D721Med (cell line): Measurements from ENCODE around the gene CANT1.

Experiments
- DNase-seq: peaks from one replicate; pipeline ENCODE4 v3.0.0; 2011; ENCODE audit warnings: low spot score; ENCODE audit not compliant: insufficient read length
- FAIRE-seq: peaks from 2 replicates; lab custom pipeline; 2011; peaks lifted over from hg19 to GRCh38; lab: Jason Lieb, UNC
- CTCF ChIP-seq: IDR thresholded peaks from 2 replicates; pipeline ENCODE4 v1.5.1; 2012; ENCODE audit warnings: mild to moderate bottlenecking, control low read depth; ENCODE audit not compliant: insufficient read depth; ENCODE audit errors: missing control alignments

CANT1 gene

GRCh38 chr17:78957128-78957527 is 52.4 kb downstream of the CANT1 start:
- FAIRE-seq (no peak), DNase-seq (no peak)
- no peak for TF ChIP-seq CTCF

- TF ChIP-seq CTCF, result no peak
- DNase-seq (no peak), FAIRE-seq (no peak)
These were observed 53.3 kb downstream of the CANT1 start for GRCh38 chr17:78956254-78956653.

GRCh38 chr17:78954684-78955083 is 54.9 kb downstream of the CANT1 start:
- no peak for DNase-seq
- TF ChIP-seq CTCF, result no peak
- FAIRE-seq, result no peak

GRCh38 chr17:78953356-78954350 is 55.9 kb downstream of the CANT1 start:
- FAIRE-seq (no peak), DNase-seq (no peak)
- no peak for TF ChIP-seq CTCF

GRCh38 chr17:78952706-78953105 is 56.9 kb downstream of the CANT1 start:
- DNase-seq, result no peak
- TF ChIP-seq CTCF, result no peak
- FAIRE-seq, result no peak

GRCh38 chr17:78951967-78952551 is 57.5 kb downstream of the CANT1 start:
- TF ChIP-seq CTCF, result no peak
- FAIRE-seq (no peak), DNase-seq (no peak)

DNA sequence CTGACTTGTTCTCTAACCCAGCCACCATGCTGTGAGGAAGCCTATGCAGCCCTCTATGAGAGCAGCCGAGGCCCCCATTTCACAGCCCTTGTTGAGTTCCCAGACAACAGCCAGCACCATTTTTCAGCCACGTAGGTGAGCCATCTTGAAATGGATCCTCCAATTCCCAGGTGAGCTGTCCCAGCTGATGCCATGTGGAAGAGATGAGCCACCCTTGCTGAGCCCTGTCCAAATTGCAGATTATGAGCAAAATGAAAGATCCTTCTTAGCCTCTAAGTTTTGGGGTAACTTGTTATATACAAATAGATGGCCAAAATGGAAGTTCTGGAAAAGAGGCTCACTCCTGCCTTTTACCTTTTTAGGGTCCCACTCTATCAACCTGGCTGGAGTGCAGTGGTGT is 58.7 kb downstream of the CANT1 start:
- TF ChIP-seq CTCF, result no peak
- FAIRE-seq, result no peak
- DNase-seq, result no peak
